SK-N-SH (cell line): Measurements from ENCODE around the gene TMEM50A. TPM values are rescaled to one million over a fixed set of nuclear protein-coding genes. Genes with fewer than 3 reads are reported as not detected.
"Not testable (repeated sequence)": the region's sequence is repeated elsewhere in the genome, so short reads cannot be mapped to it uniquely, and the experiment has no call there.

Source experiments
- CTCF ChIA-PET: fragments of 300-600, 350-600 bp; formaldehyde crosslinking; extraction: SDS; loops from one replicate; lab custom pipeline; 2021; lab: Yijun Ruan, JAX
- POLR2A ChIA-PET: fragments of 350-600 bp; sonication (Branson Sonifier 250); formaldehyde crosslinking; extraction: SDS; loops from one replicate; lab custom pipeline; 2020; ENCODE audit warnings: antibody characterized with exemption, inconsistent platforms; lab: Yijun Ruan, JAX
- DNase-seq: peaks from one replicate; pipeline ENCODE4 v3.0.0; 2012
- H2AFZ ChIP-seq: fragments of 200-600 bp; sonication (generic); 2 replicates; pipeline ENCODE4 v1.8.1; 2016; ENCODE audit warnings: antibody characterized with exemption, mild to moderate bottlenecking, low read depth
- H3F3A ChIP-seq: fragments of 200-600 bp; sonication (generic); replicated peaks from 2 replicates; pipeline ENCODE3; 2016; ENCODE audit warnings: antibody characterized with exemption, mild to moderate bottlenecking; ENCODE audit not compliant: insufficient read depth
- H3K27ac ChIP-seq, 2 experiments: fragments of 200-500 bp in 1 of 2; fragments of 200-600 bp in 1 of 2; sonication (Bioruptor generic) in 1 of 2; sonication (generic), shearing (Covaris generic) in 1 of 2; 2 replicates each; pipeline versions ENCODE4 v1.5.1 to v1.6.1; 2014 to 2016; ENCODE audit warnings: low read depth in 2 of 2, inconsistent platforms in 1 of 2, low read length in 1 of 2, mild to moderate bottlenecking in 1 of 2, mixed read lengths in 1 of 2
- H3K27me3 ChIP-seq: fragments of 200-600 bp; sonication (generic), shearing (Covaris generic); 2 replicates; pipeline ENCODE4 v1.6.1; 2016; ENCODE audit warnings: mixed run types; ENCODE audit not compliant: insufficient read depth
- H3K36me3 ChIP-seq, 2 experiments: fragments of 200-500 bp in 1 of 2; fragments of 200-600 bp in 1 of 2; sonication (Bioruptor generic) in 1 of 2; sonication (generic) in 1 of 2; replicated peaks in 1 of 2; 2 replicates each; pipeline versions ENCODE3 to v1.5.1; 2014 to 2016; ENCODE audit warnings: low read length in 1 of 2, mild to moderate bottlenecking in 1 of 2; ENCODE audit not compliant: insufficient read depth in 2 of 2, control insufficient read depth in 1 of 2
- H3K4me1 ChIP-seq, 2 experiments: fragments of 200-500 bp in 1 of 2; fragments of 200-600 bp in 1 of 2; sonication (Bioruptor generic) in 1 of 2; sonication (generic), shearing (Covaris generic) in 1 of 2; 2 replicates each; pipeline versions ENCODE4 v1.5.1 to v1.6.1; 2014 to 2016; ENCODE audit warnings: low read depth in 1 of 2, low read length in 1 of 2, mixed run types in 1 of 2; ENCODE audit not compliant: insufficient read depth in 2 of 2, control insufficient read depth in 1 of 2
- H3K4me2 ChIP-seq: fragments of 200-600 bp; sonication (generic), shearing (Covaris generic); 2 replicates; pipeline ENCODE4 v1.6.1; 2017; ENCODE audit warnings: mixed run types
- H3K4me3 ChIP-seq, 2 experiments: fragments of 200-500 bp in 1 of 2; fragments of 200-600 bp in 1 of 2; sonication (Bioruptor generic) in 1 of 2; sonication (generic), shearing (Covaris generic) in 1 of 2; 2 replicates each; pipeline versions ENCODE4 v1.5.1 to v1.8.1; 2014 to 2016; ENCODE audit warnings: low read depth in 2 of 2, inconsistent platforms in 1 of 2, low read length in 1 of 2, mild to moderate bottlenecking in 1 of 2, mixed read lengths in 1 of 2, moderate library complexity in 1 of 2
- H3K79me2 ChIP-seq: fragments of 200-600 bp; sonication (generic); 2 replicates; pipeline ENCODE4 v1.8.1; 2017; ENCODE audit warnings: mild to moderate bottlenecking; ENCODE audit not compliant: insufficient read depth
- H3K9ac ChIP-seq: fragments of 200-600 bp; sonication (generic); 2 replicates; pipeline ENCODE4 v1.6.1; 2017; ENCODE audit warnings: mixed run types
- H3K9me2 ChIP-seq: fragments of 200-600 bp; sonication (generic); 2 replicates; pipeline ENCODE4 v1.6.1; 2017; ENCODE audit warnings: mixed run types
- H3K9me3 ChIP-seq: fragments of 200-600 bp; sonication (generic); 2 replicates; pipeline ENCODE4 v1.6.1; 2017; ENCODE audit warnings: mixed run types, mild to moderate bottlenecking, moderate library complexity
- H4K20me1 ChIP-seq: fragments of 200-600 bp; sonication (generic); 2 replicates; pipeline ENCODE4 v1.6.1; 2017; ENCODE audit warnings: mild to moderate bottlenecking, mixed run types; ENCODE audit not compliant: insufficient read depth
- WGBS: methylation state at CpG from one replicate; pipeline ENCODE4 v1.1.6; 2017; ENCODE audit warnings: low lambda C conversion rate; 5-methylcytosine and 5-hydroxymethylcytosine counted together
- polyA plus RNA-seq, 3 experiments: library from polyadenylated mRNA; depleted of rRNA; stranded (reverse); fragments of >200 nt; gene quantifications; 2 replicates each; pipeline ENCODE4 v1.2.3, GENCODE V29; 2012

The TMEM50A gene
- polyA plus RNA-seq, 1 of the 3 experiments (the other 2 are of a cell fraction), result 95.5 TPM

- DNase-seq, H3K27me3 ChIP-seq, H3K9me3 ChIP-seq, H3K4me3 ChIP-seq, H3K4me2 ChIP-seq, POLR2A ChIA-PET, H4K20me1 ChIP-seq, H3K9me2 ChIP-seq, H3K79me2 ChIP-seq, H3K27ac ChIP-seq, CTCF ChIA-PET, H3F3A ChIP-seq, H3K4me1 ChIP-seq, H3K9ac ChIP-seq, H2AFZ ChIP-seq, H3K36me3 ChIP-seq: not testable (repeated sequence)
- WGBS, result 74% methylated on average over 10 of the region's 10 CpGs
Measured at GRCh38 chr1:25409641-25410427, 71.7 kb downstream of the TMEM50A start.

Other genes starting within 250 kb of the TMEM50A start
- gene SYF2, start 105.8 kb upstream of the TMEM50A start, polyA plus RNA-seq (2012; rRNA removed), result 31.1 and 32.3 TPM in 2 replicates
- gene RSRP1, start 90.9 kb upstream of the TMEM50A start, polyA plus RNA-seq (2012; rRNA removed), result 126 and 191 TPM in 2 replicates
- gene RHD, start 65.8 kb upstream of the TMEM50A start, polyA plus RNA-seq (2012; rRNA removed), result not detected in 2 replicates
- gene RHCE, start 82.5 kb downstream of the TMEM50A start, polyA plus RNA-seq (2012; rRNA removed), result 0.54 and 0.57 TPM in 2 replicates
- gene MACO1, start 92.6 kb downstream of the TMEM50A start, polyA plus RNA-seq (2012; rRNA removed), result 6.9 and 7.4 TPM in 2 replicates
- 15.8 and 19.1 TPM in 2 replicates for gene LDLRAP1, start 205.3 kb downstream of the TMEM50A start, polyA plus RNA-seq (2012; rRNA removed)